Measurements from ENCODE around the gene GTPBP10. TPM values are rescaled to one million over a fixed set of nuclear protein-coding genes. Genes with fewer than 3 reads are reported as not detected.

GTPBP10 gene
- total and polyA plus RNA-seq, 9 of the 15 experiments (the other 6 are each of a cell fraction or from before 2014, with no cell fraction given) = 34.6 to 89.8 (median 76.4) TPM

DNA sequence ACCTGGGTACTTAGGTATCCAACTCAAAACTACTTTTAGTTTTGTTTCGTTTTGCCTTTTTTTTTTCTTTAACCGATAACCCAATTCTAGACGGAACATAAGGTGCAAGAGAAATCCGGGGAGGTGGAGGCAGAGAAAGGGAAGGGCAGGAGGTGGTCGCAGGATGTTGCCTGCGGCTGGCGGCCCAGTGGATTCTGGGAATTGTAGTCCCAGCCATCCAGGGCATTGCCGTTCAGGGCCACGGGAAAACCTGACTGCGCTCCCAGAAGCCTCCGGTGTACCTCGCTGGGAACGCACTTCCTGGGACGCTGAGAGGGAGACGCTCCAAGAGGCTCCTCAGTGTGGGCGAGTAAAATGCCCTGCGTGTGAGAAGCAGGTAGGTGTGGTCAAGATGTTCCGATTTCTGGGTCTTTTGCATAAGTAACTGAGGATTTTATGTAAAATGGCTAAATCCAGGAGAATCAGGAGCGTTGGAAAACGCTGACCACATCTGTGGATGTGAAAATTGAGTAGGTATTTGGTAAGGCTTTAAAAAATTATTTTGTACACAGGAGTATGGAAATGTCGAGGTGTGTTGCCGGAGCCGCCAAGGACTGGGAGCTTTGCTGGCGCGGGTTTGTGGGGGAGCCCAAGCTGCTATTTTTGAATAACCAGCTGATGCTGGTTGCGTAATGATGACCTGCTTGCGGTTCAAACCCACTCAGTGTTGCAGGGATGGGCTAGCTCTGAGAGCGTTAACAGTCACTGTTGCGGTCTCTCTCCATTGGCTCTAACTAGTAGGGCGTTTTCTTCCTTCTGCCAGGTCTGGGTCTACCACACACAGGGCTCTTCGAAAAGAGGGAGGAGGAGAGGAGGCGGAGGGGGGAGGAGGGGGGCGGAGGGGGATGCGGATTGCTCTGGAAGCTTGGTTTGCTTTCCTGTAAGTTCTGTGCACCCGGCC is 56.9 kb downstream of the GTPBP10 start, which contains the start of gene CLDN12 (continued):
- TF ChIP-seq NR4A1 (CRISPR knock-in tag; IDR thresholded peaks at IDR 0.05) (no peak), NR4A1 (tag; IDR thresholded peaks at IDR 0.05) (peak; percentile 47; the same call in 1 of the 2 replicates), SP1 (CRISPR knock-in tag; IDR thresholded peaks at IDR 0.05) (peak; percentile 54; the same call in 1 of the 2 replicates), SREBF2 (CRISPR knock-in tag; IDR thresholded peaks at IDR 0.05) (no peak), ELF1 (tag; IDR thresholded peaks at IDR 0.05) (peak; percentile 88), ZNF76 (CRISPR knock-in tag; IDR thresholded peaks at IDR 0.05; ENCODE audit: borderline replicate concordance) (no peak), PHB2 (IDR thresholded peaks at IDR 0.05; ENCODE audit: low read depth) (no peak), SRSF3 (IDR thresholded peaks at IDR 0.05; ENCODE audit: insufficient read depth, low read length) (no peak), ZNF778 (CRISPR knock-in tag; IDR thresholded peaks at IDR 0.05) (no peak), MTA2 (IDR thresholded peaks at IDR 0.05; ENCODE audit: low read depth) (no peak), RHOXF2B (CRISPR knock-in tag; conservative IDR thresholded peaks at IDR 0.05) (no peak), HOXB6 (CRISPR knock-in tag; IDR thresholded peaks at IDR 0.05; ENCODE audit: borderline replicate concordance) (no peak), CREBBP (IDR thresholded peaks at IDR 0.05; ENCODE audit: low read depth, low read length) (no peak), TAF15 (IDR thresholded peaks at IDR 0.05; ENCODE audit: low read depth, low read length) (no peak), FOXJ3 (CRISPR knock-in tag; IDR thresholded peaks at IDR 0.05) (no peak), ZNF586 (CRISPR knock-in tag; conservative IDR thresholded peaks at IDR 0.05) (no peak), RBM17 (IDR thresholded peaks at IDR 0.05; ENCODE audit: borderline replicate concordance, low read depth, low read length) (no peak), MBD2 (IDR thresholded peaks at IDR 0.05; ENCODE audit: borderline replicate concordance, low read depth) (no peak; the same call in 1 of the 2 replicates), NFIC (IDR thresholded peaks at IDR 0.05) (no peak), ZNF551 (CRISPR knock-in tag; IDR thresholded peaks at IDR 0.05) (no peak), GABPB1 (CRISPR knock-in tag; IDR thresholded peaks at IDR 0.05) (peak; percentile 71; the same call in 1 of the 2 replicates), SMC3 (conservative IDR thresholded peaks at IDR 0.05; ENCODE audit: insufficient read depth, low read depth, low read length) (no peak), ZFP1 (CRISPR knock-in tag; IDR thresholded peaks at IDR 0.05) (no peak), POLR2B (IDR thresholded peaks at IDR 0.05; ENCODE audit: low read depth, partially characterized antibody) (peak; percentile 83), FOS (IDR thresholded peaks at IDR 0.05; ENCODE audit: extremely low read depth, insufficient read length) (no peak), CAMTA2 (CRISPR knock-in tag; conservative IDR thresholded peaks at IDR 0.05) (no peak), SNAPC5 (CRISPR knock-in tag; IDR thresholded peaks at IDR 0.05) (no peak), ELK1 (CRISPR knock-in tag; IDR thresholded peaks at IDR 0.05) (no peak)
- TF ChIP-seq, protein P1, sequence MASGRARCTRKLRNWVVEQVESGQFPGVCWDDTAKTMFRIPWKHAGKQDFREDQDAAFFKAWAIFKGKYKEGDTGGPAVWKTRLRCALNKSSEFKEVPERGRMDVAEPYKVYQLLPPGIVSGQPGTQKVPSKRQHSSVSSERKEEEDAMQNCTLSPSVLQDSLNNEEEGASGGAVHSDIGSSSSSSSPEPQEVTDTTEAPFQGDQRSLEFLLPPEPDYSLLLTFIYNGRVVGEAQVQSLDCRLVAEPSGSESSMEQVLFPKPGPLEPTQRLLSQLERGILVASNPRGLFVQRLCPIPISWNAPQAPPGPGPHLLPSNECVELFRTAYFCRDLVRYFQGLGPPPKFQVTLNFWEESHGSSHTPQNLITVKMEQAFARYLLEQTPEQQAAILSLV (tag; IDR thresholded peaks at IDR 0.05) = peak; percentile 88
